GM18508 (cell line): ENCODE data around the gene TMEM54.

Experiments used
- ATAC-seq: cut with Tn5 transposase; IDR thresholded peaks from one replicate; pipeline ENCODE4 v1.9.1; 2021; ENCODE audit warnings: moderate number of reproducible peaks; ENCODE audit not compliant: insufficient read depth, unreplicated experiment

Gene TMEM54

DNA sequence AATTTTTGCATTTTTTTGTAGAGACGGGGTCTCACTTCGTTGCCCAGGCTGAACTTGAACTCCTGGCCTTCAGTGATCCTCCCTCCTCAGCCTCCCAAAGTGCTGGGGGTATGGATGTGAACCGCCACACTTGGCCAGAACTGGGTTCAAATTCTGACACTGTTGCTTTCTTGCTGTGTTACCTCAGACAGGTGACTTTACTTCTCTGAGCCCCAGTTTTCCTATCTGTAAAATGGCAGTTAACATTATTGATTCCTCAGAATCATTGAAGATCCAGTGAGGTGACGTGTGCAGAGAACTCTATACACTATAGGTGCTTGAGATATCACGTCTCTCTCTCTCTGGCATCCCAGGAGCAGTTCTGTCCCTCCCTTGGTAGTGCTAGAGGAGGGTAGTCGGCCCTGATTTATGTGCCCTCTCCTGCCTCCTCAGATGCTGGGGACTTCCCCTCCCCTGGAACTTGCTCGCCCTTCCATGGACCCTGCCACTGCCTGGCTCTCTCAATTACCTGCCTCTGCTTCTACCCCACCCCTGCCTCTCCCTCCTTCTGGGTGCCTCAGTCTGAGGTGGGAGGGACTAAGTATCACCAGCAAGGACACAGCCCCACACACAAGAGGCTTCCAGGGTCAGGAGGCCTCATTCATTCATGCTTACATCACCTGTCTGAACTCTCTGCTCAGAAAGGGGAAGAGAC, 17.7 kb downstream of the TMEM54 start:
- ATAC-seq = no peak

DNA sequence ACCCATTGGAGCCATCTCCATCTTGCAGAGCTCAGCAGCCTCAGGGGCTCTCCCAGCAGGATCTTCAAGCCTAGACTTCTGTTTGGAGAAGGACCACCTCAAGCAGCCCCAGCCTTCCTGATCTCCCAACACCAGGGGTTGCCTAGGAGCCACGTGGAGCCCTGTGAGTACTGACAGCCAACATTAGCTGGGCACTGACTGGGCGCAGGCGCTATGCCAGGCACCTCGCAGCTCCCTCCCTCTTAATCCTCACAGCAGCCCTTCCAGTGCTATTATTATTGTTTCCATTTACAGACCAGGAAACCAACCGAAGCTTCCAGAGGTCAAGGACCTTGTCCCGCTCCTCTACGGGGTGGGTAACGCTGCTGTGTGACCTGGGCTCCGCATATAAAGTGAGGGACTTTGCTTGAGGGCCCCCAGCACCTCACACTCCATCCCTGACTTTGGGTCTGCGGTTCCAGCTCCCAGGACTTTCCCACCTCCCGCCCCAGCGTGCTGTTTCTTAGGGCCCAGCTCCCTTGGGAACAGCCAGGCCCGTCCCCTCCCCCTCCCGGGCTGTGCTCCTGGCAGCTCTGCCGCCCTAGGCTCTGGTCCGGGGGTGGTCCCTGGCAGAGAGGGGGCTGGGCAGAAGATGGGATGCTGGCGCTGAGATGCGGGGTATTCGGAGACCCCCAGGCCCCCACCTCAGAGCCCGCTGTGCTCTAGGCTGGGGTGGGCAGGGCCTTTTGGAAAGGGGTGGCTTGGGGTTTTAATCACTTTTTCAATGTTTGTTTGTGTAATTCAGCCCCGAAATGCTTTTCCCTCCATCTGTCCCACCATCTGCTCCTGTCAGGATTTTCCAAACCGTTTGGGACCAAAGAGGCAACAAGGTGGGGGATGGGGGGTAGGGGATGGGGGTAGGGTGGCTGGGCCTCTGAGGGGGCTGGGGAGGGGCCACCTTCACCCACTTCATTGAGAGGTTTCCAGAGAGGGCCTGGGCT, 19.0 kb downstream of the TMEM54 start:
- no peak for ATAC-seq

DNA sequence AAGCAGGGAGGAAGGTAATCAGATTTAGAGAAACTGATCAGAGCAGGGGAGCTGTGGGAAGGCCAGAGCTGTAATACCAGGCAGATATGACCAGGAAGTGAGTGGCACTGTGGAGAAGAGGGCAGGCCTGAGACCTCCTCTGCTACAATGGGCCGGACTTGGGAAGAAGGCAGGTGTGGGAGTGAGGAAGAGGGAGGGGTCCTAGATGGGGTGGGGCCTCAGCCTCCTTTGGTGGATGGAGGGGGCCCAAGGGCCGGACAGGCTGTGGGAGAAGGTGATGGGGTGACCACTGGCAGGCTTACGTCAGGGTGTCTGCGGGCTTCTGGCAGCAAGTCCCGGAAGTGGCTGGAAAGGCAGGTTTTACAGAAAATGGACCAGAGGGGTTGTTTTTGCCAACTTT, 19.9 kb downstream of the TMEM54 start:
- no peak for ATAC-seq

DNA sequence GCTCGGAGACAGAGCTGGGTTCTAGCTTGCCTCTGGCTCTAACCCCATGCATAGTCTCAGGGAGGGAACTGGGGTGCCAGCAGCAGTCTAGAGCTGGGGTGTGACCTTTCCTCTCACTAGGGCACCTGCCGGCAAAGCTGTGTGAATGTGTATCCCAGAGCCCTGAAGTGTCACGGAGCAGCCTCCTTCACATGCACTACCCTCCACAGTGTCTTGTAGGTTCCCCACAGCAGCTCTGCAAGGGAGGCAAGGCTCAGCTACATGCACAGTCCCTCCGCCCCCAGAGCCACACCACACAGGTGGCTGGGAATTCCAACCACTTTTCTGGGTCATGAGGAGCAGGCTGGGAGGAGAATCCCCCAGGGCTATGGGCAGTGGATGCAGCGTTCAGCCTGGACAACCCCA, 22.6 kb downstream of the TMEM54 start:
- no peak for ATAC-seq

- no peak for ATAC-seq
Observed at GRCh38 chr1:32878183-32878582, 23.0 kb downstream of the TMEM54 start.

DNA sequence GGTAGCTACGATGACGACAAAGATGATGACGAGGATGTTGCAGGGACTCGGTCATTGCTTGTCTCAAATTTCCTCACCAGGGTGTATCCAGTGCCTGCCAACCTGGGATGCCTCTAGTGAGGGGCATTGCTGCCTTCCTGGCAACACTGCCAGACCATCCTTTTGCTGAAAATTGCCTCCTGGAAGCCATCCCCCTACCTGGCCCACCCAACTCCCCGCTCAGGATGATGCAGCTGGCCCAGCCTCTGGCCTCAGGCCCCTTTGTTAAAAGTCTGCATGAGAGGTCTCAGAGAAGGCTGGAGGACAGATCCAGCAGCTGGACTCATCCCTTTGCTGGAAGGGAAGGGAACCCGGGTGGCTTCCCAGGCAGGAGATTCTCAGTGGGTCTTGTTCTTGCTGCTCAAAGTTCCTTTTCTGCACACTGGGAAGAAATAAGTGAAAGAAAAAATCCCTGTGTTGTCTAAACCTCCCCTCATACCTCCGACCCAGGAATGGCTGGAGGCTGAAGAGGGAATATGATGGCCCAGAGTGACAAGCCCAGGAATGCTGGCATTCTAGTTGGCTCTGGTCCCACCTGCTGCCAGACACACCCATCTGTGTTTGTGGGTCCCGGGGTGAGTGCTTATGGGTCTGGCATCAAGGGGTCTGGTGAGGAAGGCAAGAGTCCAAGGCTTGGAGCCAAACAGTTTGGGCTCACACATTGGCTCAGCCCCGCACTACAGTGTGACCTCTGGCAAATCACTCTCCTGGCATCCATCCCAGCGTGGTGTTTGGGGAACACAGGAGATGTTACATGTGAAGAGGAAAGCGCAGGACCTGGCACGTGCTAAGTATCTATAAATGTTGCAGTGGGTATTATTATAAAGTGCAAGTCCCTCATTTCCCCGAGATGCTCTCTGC, 23.7 kb downstream of the TMEM54 start:
- no peak for ATAC-seq

DNA sequence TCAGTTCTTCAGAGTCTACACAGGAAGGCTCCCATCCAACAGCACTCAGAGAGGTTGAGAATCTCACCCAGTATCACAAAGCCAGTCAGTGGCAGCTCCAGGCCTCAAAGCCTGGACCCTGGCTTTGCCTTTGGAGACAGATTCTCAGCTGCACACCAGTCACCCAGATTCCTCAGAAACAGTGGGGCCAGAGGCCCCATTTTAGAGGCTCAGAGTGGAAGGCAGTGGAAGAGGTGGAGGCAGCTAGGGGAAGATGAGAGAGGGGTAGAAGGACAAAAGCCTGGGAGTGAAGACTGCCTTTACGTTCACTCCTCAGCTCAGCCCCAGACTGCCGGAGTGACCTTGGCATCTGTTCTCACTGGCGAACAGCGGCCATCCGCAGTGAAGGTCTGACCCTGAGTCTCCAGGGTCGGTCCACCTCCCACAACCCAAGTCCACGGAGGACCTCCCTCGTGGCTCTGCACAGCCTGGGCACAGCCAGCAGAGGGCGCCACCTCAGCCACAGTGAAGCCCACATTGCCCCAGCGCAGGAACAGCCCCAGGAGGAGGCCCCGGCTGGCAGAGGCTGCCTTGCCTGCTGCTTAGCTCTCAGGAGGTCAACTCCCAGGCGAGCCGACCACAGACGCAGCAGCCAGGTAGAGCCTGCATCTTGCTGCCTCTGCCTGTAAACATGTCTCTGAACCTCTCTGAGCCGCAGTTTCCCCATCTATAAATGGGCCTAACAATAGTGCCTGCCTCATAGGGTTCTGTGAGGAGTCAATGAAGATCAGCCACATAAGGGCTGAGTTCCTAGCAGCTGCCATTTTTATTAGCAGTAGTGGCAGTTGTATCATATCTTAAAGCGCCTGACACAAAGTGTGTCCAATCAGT, 24.6 kb downstream of the TMEM54 start:
- ATAC-seq = no peak

GRCh38 chr1:32874860-32875752, 26.1 kb downstream of the TMEM54 start:
- ATAC-seq = no peak

GRCh38 chr1:32873484-32873883, 27.7 kb downstream of the TMEM54 start:
- no peak for ATAC-seq

DNA sequence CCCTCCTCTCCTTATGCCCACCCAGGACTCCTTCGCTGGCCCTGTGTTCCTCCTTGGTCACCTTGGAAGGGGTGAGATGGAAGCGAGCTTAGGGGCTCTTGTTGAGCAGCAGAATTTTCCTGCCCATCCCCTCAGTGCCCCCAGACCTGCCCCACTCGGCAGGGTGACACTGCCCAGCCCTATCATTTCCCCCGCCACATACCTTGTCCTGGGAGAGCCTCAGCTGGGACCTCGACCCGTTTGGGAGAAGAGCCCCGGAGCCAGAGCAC, 29.1 kb downstream of the TMEM54 start:
- no peak for ATAC-seq

- ATAC-seq = no peak
Observed at GRCh38 chr1:32871364-32872191, 29.6 kb downstream of the TMEM54 start.

DNA sequence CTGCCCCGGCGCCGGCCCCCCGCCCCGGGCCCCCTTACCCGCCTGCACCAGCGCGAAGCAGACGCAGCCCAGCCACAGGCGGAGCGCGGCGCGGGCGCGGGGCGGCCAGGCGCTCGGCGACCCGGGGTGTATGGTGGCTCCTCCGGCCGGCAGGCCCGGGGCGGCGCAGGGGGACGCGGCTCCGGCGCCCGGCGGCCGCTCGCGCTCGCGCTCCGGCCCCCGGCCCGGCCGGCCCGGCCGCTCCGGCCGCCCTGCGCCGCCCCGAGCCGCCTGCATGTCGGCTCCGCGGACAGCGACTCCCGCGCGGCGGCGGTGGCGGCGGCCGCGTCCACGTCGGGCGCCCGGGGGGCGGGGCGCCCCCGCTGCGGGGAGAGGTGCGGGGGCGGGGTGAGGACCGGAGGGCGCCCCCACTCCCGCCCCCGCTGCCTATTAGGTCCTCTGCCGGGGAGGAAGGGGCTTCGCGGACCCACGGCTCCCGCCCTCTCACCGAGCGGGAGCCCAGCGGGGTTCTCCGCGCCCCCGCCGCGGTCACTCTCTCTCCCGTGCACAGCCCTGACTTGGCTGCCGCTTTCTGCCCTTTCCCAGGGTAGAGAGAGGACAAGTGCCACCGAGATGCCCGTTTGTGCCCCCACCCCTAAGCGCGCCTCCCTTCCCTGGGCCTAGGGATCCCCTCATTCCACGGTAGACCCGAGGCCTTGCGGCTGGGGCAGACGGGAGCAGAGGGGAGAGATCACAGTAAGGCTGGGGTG, 30.4 kb downstream of the TMEM54 start, which contains the start of gene FNDC5:
Gene FNDC5, minus strand, starts transcription at position 298 of the 749 bp plus-strand sequence.
- ATAC-seq = no peak

GRCh38 chr1:32869923-32870614, 31.1 kb downstream of the TMEM54 start:
- ATAC-seq = no peak

DNA sequence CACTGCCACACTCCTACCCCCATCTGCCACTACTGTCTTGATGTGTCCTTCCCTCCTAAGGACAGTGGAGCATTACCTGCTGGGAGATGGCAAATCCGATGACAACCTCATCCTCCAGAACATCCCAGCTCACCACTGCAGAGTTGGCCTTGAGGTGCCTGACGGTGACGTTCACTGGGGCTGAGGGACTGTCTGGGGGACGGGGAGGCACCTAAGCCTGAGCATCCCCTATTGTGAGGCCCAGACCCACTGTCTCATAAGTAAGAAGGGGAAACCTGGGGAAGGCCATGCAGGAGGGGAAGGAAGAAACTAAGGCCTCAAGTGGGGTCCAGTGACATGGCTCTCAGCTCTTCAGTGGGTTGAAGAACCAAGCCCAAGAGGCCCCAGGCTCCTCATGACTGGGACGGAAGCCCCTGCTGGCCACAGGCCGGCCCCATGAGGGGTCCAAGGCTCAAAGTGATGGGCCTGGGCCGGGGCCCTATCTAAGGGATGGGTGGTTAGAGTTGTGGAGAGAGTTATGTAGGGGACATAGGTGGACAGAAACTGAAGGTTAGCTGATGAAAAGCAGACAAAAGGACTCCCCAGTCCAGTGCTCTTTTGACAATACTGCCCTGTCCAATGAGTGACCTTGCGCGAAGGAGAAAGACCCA, 32.3 kb downstream of the TMEM54 start:
- ATAC-seq = no peak

- ATAC-seq = no peak
Observed at GRCh38 chr1:32868085-32868484, 33.1 kb downstream of the TMEM54 start.

DNA sequence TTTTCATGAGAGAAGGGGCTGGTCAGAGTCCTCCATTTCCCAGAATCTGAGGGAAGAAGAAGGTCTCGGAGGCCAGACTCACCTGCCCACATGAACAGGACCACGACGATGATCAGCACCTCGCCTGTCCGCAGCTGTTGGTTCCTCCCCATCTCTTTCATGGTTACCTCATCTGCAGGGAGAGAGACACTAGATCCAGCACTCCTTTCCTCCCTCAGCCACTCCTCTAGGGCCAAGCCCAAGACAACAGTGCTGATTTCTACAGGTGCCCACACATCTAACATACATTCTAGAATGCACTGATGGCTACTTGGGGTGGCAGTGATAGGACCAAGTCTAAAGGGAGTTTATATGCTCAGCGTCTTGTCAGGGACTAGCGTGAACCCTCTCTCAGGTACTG, 33.5 kb downstream of the TMEM54 start:
- no peak for ATAC-seq
